Rectal smooth muscle tissue (tissue), 1 donor: ENCODE measurements around the gene ANAPC10.
"Not testable (repeated sequence)": the region's sequence is repeated elsewhere in the genome, so short reads cannot be mapped to it uniquely, and the experiment has no call there.

Experiments
- H3K27ac ChIP-seq: one replicate; pipeline ENCODE4 v1.7.0; 2013; ENCODE audit warnings: low read depth, low read length, inconsistent platforms
- H3K27me3 ChIP-seq: one replicate; pipeline ENCODE4 v1.7.0; 2013; ENCODE audit warnings: low read length; ENCODE audit not compliant: control insufficient read depth, insufficient read depth
- H3K36me3 ChIP-seq: one replicate; pipeline ENCODE4 v1.7.0; 2013; ENCODE audit warnings: low read length; ENCODE audit not compliant: control insufficient read depth, insufficient read depth
- H3K4me1 ChIP-seq: one replicate; pipeline ENCODE4 v1.7.0; 2013; ENCODE audit warnings: low read length; ENCODE audit not compliant: control insufficient read depth, insufficient read depth
- H3K4me3 ChIP-seq: one replicate; pipeline ENCODE4 v1.7.0; 2013; ENCODE audit warnings: low read length
- H3K9ac ChIP-seq: one replicate; pipeline ENCODE4 v1.7.0; 2013; ENCODE audit warnings: low read length

The ANAPC10 gene

GRCh38 chr4:145035494-145036136, 62.4 kb downstream of the ANAPC10 start:
- H3K9ac ChIP-seq = no peak overlapping the region
- peaks cover 9% of the 10 kb centered on the region for H3K36me3 ChIP-seq
- no peak overlapping the region for H3K4me3 ChIP-seq
- no peaks in the 10 kb centered on the region for H3K4me1 ChIP-seq
- H3K27ac ChIP-seq = no peak overlapping the region
- no peaks in the 10 kb centered on the region for H3K27me3 ChIP-seq

GRCh38 chr4:145034727-145035211, 63.2 kb downstream of the ANAPC10 start:
- H3K36me3 ChIP-seq = peaks cover 9% of the 10 kb centered on the region
- H3K27ac ChIP-seq = no peak overlapping the region
- H3K4me1 ChIP-seq = no peaks in the 10 kb centered on the region
- no peak overlapping the region for H3K9ac ChIP-seq
- H3K4me3 ChIP-seq = no peak overlapping the region
- no peaks in the 10 kb centered on the region for H3K27me3 ChIP-seq

GRCh38 chr4:145019346-145019745, 78.7 kb downstream of the ANAPC10 start:
- Histone ChIP-seq H3K4me1 (no peaks in the 10 kb centered on the region), H3K4me3 (no peak overlapping the region), H3K27me3 (no peaks in the 10 kb centered on the region), H3K36me3 (no peaks in the 10 kb centered on the region), H3K27ac (no peak overlapping the region), H3K9ac (no peak overlapping the region)

- Histone ChIP-seq H3K9ac (no peak overlapping the region), H3K36me3 (no peaks in the 10 kb centered on the region), H3K27me3 (no peaks in the 10 kb centered on the region), H3K4me3 (no peak overlapping the region), H3K4me1 (no peaks in the 10 kb centered on the region), H3K27ac (no peak overlapping the region)
These were observed 83.6 kb downstream of the ANAPC10 start for GRCh38 chr4:145014365-145014764.

- Histone ChIP-seq H3K9ac (no peak overlapping the region), H3K4me1 (no peaks in the 10 kb centered on the region), H3K36me3 (no peaks in the 10 kb centered on the region), H3K27me3 (no peaks in the 10 kb centered on the region), H3K27ac (no peak overlapping the region), H3K4me3 (no peak overlapping the region)
These were observed 85.2 kb downstream of the ANAPC10 start for GRCh38 chr4:145012841-145013240.

GRCh38 chr4:145011636-145012035, 86.4 kb downstream of the ANAPC10 start:
- H3K4me1 ChIP-seq = no peaks in the 10 kb centered on the region
- no peak overlapping the region for H3K27ac ChIP-seq
- H3K36me3 ChIP-seq = no peaks in the 10 kb centered on the region
- H3K9ac ChIP-seq = no peak overlapping the region
- H3K4me3 ChIP-seq = no peak overlapping the region
- no peaks in the 10 kb centered on the region for H3K27me3 ChIP-seq

- not testable (repeated sequence) for H3K27me3 ChIP-seq
These were observed 87.7 kb downstream of the ANAPC10 start for GRCh38 chr4:145010315-145010714.

GRCh38 chr4:145003675-145004074, 94.3 kb downstream of the ANAPC10 start:
- no peaks in the 10 kb centered on the region for H3K4me1 ChIP-seq
- H3K27ac ChIP-seq = no peak overlapping the region
- H3K36me3 ChIP-seq = no peaks in the 10 kb centered on the region
- no peaks in the 10 kb centered on the region for H3K27me3 ChIP-seq
- H3K9ac ChIP-seq = no peak overlapping the region
- H3K4me3 ChIP-seq = no peak overlapping the region

More at GRCh38 chr4:145010315-145010714, 87.7 kb downstream of the ANAPC10 start:
- not testable (repeated sequence) for H3K9ac ChIP-seq, H3K27ac ChIP-seq, H3K36me3 ChIP-seq, H3K4me3 ChIP-seq, H3K4me1 ChIP-seq

- no peaks in the 10 kb centered on the region for H3K27me3 ChIP-seq
- H3K4me3 ChIP-seq = no peak overlapping the region
- no peak overlapping the region for H3K27ac ChIP-seq
- no peaks in the 10 kb centered on the region for H3K4me1 ChIP-seq
- no peak overlapping the region for H3K9ac ChIP-seq
- no peaks in the 10 kb centered on the region for H3K36me3 ChIP-seq
These were observed 96.4 kb downstream of the ANAPC10 start for GRCh38 chr4:145001635-145002034.

- not testable (repeated sequence) for H3K4me1 ChIP-seq, H3K4me3 ChIP-seq, H3K9ac ChIP-seq, H3K36me3 ChIP-seq, H3K27ac ChIP-seq, H3K27me3 ChIP-seq
These were observed 97.3 kb downstream of the ANAPC10 start for GRCh38 chr4:145000656-145001055.

GRCh38 chr4:144989306-144989705, 108.7 kb downstream of the ANAPC10 start:
- H3K4me1 ChIP-seq = no peaks in the 10 kb centered on the region
- H3K27ac ChIP-seq = no peak overlapping the region
- no peak overlapping the region for H3K4me3 ChIP-seq
- H3K9ac ChIP-seq = no peak overlapping the region
- no peaks in the 10 kb centered on the region for H3K36me3 ChIP-seq
- H3K27me3 ChIP-seq = no peaks in the 10 kb centered on the region

GRCh38 chr4:144985531-144985930, 112.5 kb downstream of the ANAPC10 start:
- no peaks in the 10 kb centered on the region for H3K4me1 ChIP-seq
- no peaks in the 10 kb centered on the region for H3K27me3 ChIP-seq
- H3K36me3 ChIP-seq = no peaks in the 10 kb centered on the region
- no peak overlapping the region for H3K4me3 ChIP-seq
- H3K9ac ChIP-seq = no peak overlapping the region
- no peak overlapping the region for H3K27ac ChIP-seq

GRCh38 chr4:144985014-144985413, 113.0 kb downstream of the ANAPC10 start:
- no peaks in the 10 kb centered on the region for H3K36me3 ChIP-seq
- H3K27ac ChIP-seq = no peak overlapping the region

More at GRCh38 chr4:144985014-144985413, 113.0 kb downstream of the ANAPC10 start:
- Histone ChIP-seq H3K27me3 (no peaks in the 10 kb centered on the region), H3K4me1 (no peaks in the 10 kb centered on the region), H3K4me3 (no peak overlapping the region), H3K9ac (no peak overlapping the region)
